Glomerular endothelial cell (primary cell): ENCODE measurements around the gene MPV17. TPM values are rescaled to one million over a fixed set of nuclear protein-coding genes. Genes with fewer than 3 reads are reported as not detected.
"Not testable (repeated sequence)": the region's sequence is repeated elsewhere in the genome, so short reads cannot be mapped to it uniquely, and the experiment has no call there.

ENCODE experiments used
- DNase-seq: peaks from one replicate; pipeline ENCODE4 v3.0.0-alpha.2; 2011; ENCODE audit warnings: low read depth, low spot score; ENCODE audit errors: extremely low read depth
- total RNA-seq: library from RNA; depleted of rRNA; stranded (reverse); fragments of >200 nt; gene quantifications from 2 replicates; pipeline ENCODE4 v1.2.3, GENCODE V29; 2015

The MPV17 gene
- total RNA-seq, 1 donor from 2014 or later, result 103 TPM

- no peak for DNase-seq
These were observed 52.8 kb downstream of the MPV17 start for GRCh38 chr2:27270131-27270530.

GRCh38 chr2:27268296-27268695 is 54.6 kb downstream of the MPV17 start:
- DNase-seq, result not testable (repeated sequence)

GRCh38 chr2:27265536-27265870 is 57.4 kb downstream of the MPV17 start:
- DNase-seq, result no peak

- no peak for DNase-seq
These were observed 58.0 kb downstream of the MPV17 start for GRCh38 chr2:27264753-27265535.

- DNase-seq, result no peak
These were observed 58.6 kb downstream of the MPV17 start for GRCh38 chr2:27264253-27264752.

GRCh38 chr2:27263287-27264252 is 59.3 kb downstream of the MPV17 start:
- no peak for DNase-seq

GRCh38 chr2:27262379-27263286 is 60.3 kb downstream of the MPV17 start, which contains the start of gene SLC30A3:
Gene SLC30A3 (minus strand): TSS chr2:27263047. CDS start chr2:27262906, 141 bp downstream.
- no peak for DNase-seq

GRCh38 chr2:27261926-27262298 is 61.0 kb downstream of the MPV17 start:
- no peak for DNase-seq

- no peak for DNase-seq
These were observed 61.5 kb downstream of the MPV17 start for GRCh38 chr2:27261241-27261925.

Other genes starting within 250 kb of the MPV17 start
- gene EMILIN1, start 244.5 kb downstream of the MPV17 start, total RNA-seq, result 3.5 and 7.3 TPM in 2 replicates
- 0.58 and 3.1 TPM in 2 replicates for gene KHK, start 236.3 kb downstream of the MPV17 start, total RNA-seq
- gene CGREF1, start 204.0 kb downstream of the MPV17 start, total RNA-seq, result 0.87 and 3.4 TPM in 2 replicates
- gene ABHD1, start 199.3 kb downstream of the MPV17 start, total RNA-seq, result not detected in 2 replicates
- gene PREB, start 188.5 kb downstream of the MPV17 start, total RNA-seq, result 53.2 and 66.4 TPM in 2 replicates
- not detected in 2 replicates for gene PRR30, start 183.7 kb downstream of the MPV17 start, total RNA-seq
- not detected in 2 replicates for gene TCF23, start 174.1 kb downstream of the MPV17 start, total RNA-seq
- gene ATRAID, start 111.1 kb downstream of the MPV17 start, total RNA-seq, result 106 and 748 TPM in 2 replicates
- 19.0 and 24.6 TPM in 2 replicates for gene SLC5A6, start 110.8 kb downstream of the MPV17 start, total RNA-seq
- 41.1 and 56.5 TPM in 2 replicates for gene CAD, start 105.7 kb downstream of the MPV17 start, total RNA-seq
- 5.9 and 6.5 TPM in 2 replicates for gene SLC30A3, start 60.0 kb downstream of the MPV17 start, total RNA-seq
- gene DNAJC5G, start 47.7 kb downstream of the MPV17 start, total RNA-seq, result 0.47 TPM in 1 of 2 replicates, not detected in the other
- gene TRIM54, start 40.7 kb downstream of the MPV17 start, total RNA-seq, result 0.12 TPM in 1 of 2 replicates, not detected in the other
- 1.4 TPM in 1 of 2 replicates, not detected in the other for gene UCN, start 14.7 kb downstream of the MPV17 start, total RNA-seq
- 41.4 and 43.8 TPM in 2 replicates for gene GTF3C2, start 33.7 kb upstream of the MPV17 start, total RNA-seq
- 44.4 and 53.2 TPM in 2 replicates for gene EIF2B4, start 47.2 kb upstream of the MPV17 start, total RNA-seq
- 86.8 and 108 TPM in 2 replicates for gene SNX17, start 47.5 kb upstream of the MPV17 start, total RNA-seq
- gene ZNF513, start 57.6 kb upstream of the MPV17 start, total RNA-seq, result 10.0 and 10.7 TPM in 2 replicates
- gene PPM1G, start 86.5 kb upstream of the MPV17 start, total RNA-seq, result 91.9 and 98.8 TPM in 2 replicates
- 117 and 130 TPM in 2 replicates for gene NRBP1, start 105.5 kb upstream of the MPV17 start, total RNA-seq
- gene KRTCAP3, start 119.3 kb upstream of the MPV17 start, total RNA-seq, result not detected in 2 replicates
- gene IFT172, start 166.6 kb upstream of the MPV17 start, total RNA-seq, result 13.9 and 26.8 TPM in 2 replicates
- 27.5 and 34.3 TPM in 2 replicates for gene FNDC4, start 172.1 kb upstream of the MPV17 start, total RNA-seq
- 0.88 and 1.8 TPM in 2 replicates for gene GCKR, start 173.7 kb upstream of the MPV17 start, total RNA-seq